H1 (cell line): ENCODE measurements around the gene TRMT13. TPM values are rescaled to one million over a fixed set of nuclear protein-coding genes. Genes with fewer than 3 reads are reported as not detected.

ENCODE experiments used
- CEBPB ChIP-seq: IDR thresholded peaks from 2 replicates; pipeline ENCODE4 v1.6.1; 2012; ENCODE audit warnings: low read depth, low read length
- CHD7 ChIP-seq: fragments of 300-600 bp; sonication (generic); IDR thresholded peaks from 2 replicates; pipeline ENCODE4 v1.7.1; 2012; ENCODE audit warnings: low read length, moderate library complexity, mild to moderate bottlenecking, inconsistent platforms; ENCODE audit not compliant: insufficient replicate concordance
- CTCF ChIP-seq, 3 experiments: IDR thresholded peaks; 1 replicate in 2 of 3; 2 replicates in 1 of 3; pipeline versions ENCODE4 v1.5.1 to v1.6.1; 2011; ENCODE audit warnings: low read length in 3 of 3, mild to moderate bottlenecking in 3 of 3, inconsistent platforms in 2 of 3, low read depth in 1 of 3, moderate library complexity in 1 of 3; ENCODE audit not compliant: insufficient read depth in 1 of 3; ENCODE audit errors: control extremely low read depth in 1 of 3
- NANOG ChIP-seq: IDR thresholded peaks from 2 replicates; pipeline ENCODE4 v1.6.1; 2011; ENCODE audit warnings: low read length, low read depth, mild to moderate bottlenecking, inconsistent platforms; ENCODE audit not compliant: insufficient read depth, poor library complexity, severe bottlenecking
- RAD21 ChIP-seq, 2 experiments: IDR thresholded peaks in 1 of 2; conservative IDR thresholded peaks in 1 of 2; 2 replicates each; pipeline ENCODE4 v1.6.1; 2011; ENCODE audit warnings: low read depth in 2 of 2, low read length in 2 of 2, improper control_type of control experiment in 1 of 2, inconsistent platforms in 1 of 2, mild to moderate bottlenecking in 1 of 2, moderate library complexity in 1 of 2
- RFX5 ChIP-seq: IDR thresholded peaks from 2 replicates; pipeline ENCODE4 v1.6.1; 2011; ENCODE audit warnings: low read depth, low read length, improper control_type of control experiment, borderline replicate concordance
- polyA plus RNA-seq, 7 experiments: library from polyadenylated mRNA; depleted of rRNA in 3 of 7; stranded (reverse) in 5 of 7; unstranded in 2 of 7; fragments of >200 nt in 5 of 7; fragments of 200-250 nt in 2 of 7; gene quantifications; 1 replicate in 5 of 7; 2 replicates in 1 of 7; 4 replicates in 1 of 7; pipeline versions ENCODE4 v1.2.1 to v1.2.3, GENCODE V29; 2011 to 2013; ENCODE audit warnings: missing spikeins in 2 of 7, mixed read lengths in 2 of 7
- total RNA-seq: library from RNA; stranded (reverse); fragmentation: NEBNext Ultra II Directional; extraction: Animal tissue kit (Norgen Biotek cat#: 25700); gene quantifications from 2 replicates; pipeline ENCODE4 v1.2.1, GENCODE V29; 2021

TRMT13 gene
- total and polyA plus RNA-seq, 2 of the 8 experiments (the other 6 are each of a cell fraction or from before 2014, with no cell fraction given): 3.6 to 14.8 TPM

- TF ChIP-seq CHD7 (peak; percentile 62), NANOG (peak; percentile 90), RAD21 (IDR thresholded peaks at IDR 0.05 in 1 of 2, conservative IDR thresholded peaks at IDR 0.05 in 1 of 2; ENCODE audit: low read depth in 2 of 2, low read length in 2 of 2) (no peak), CEBPB (0 out of 2 replicates have a peak, but pooled peaks have one; percentile 29), CTCF (IDR thresholded peaks at IDR 0.05; ENCODE audit: control extremely low read depth in 1 of 3, insufficient read depth in 1 of 3, low read depth in 1 of 3, low read length in 3 of 3) (peak in 1 of 3 experiments; percentile 0; a peak in 1 of 4 replicates), RFX5 (no peak)
Observed at GRCh38 chr1:100147875-100148274, 14.9 kb downstream of the TRMT13 start (continued).
